Neural progenitor cell (in vitro differentiated cells): ENCODE results near the gene NTRK3.

Experiments
- CTCF ChIP-seq: fragments of 200-600 bp; sonication (generic); IDR thresholded peaks from 2 replicates; pipeline ENCODE4 v1.5.1; 2017; ENCODE audit warnings: antibody characterized with exemption, mild to moderate bottlenecking
- EZH2 ChIP-seq: fragments of 200-600 bp; sonication (generic); IDR thresholded peaks from 2 replicates; pipeline ENCODE4 v1.6.1; 2017; ENCODE audit warnings: antibody characterized with exemption, mild to moderate bottlenecking, moderate library complexity

DNA sequence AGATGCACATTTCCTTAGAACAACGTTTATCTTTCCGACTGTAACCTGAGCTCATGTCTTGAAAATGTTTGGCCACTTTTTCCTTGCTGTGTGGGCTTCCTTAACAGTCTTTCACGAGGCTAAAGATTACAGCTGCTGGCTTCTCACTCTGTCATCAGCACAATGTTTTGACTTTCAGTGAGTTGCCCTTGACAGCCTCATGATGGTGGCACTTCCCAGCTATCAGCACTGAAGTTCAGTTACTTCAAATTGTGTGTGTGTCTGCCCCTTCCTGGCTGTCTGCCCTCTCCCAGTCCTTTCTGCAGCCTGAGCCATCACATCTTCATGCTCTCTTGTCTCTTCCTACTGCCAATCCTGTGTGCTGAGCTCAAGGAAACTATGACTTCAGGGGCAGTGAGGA is 152.2 kb downstream of the NTRK3 start:
- TF ChIP-seq CTCF (no peak), EZH2 (no peak)
